Naive thymus-derived CD4-positive, alpha-beta T cell (primary cell): ENCODE results near the gene PGAM1. TPM values are rescaled to one million over a fixed set of nuclear protein-coding genes. Genes with fewer than 3 reads are reported as not detected.
A peak's percentile ranks its signal among the peaks of the same experiment; 100 is the strongest.

Experiments used
- ATAC-seq: fragments of 150-1000 bp; cut with Tn5 transposase; 2 replicates; pipeline ENCODE4 v1.10.0; 2021; ENCODE audit warnings: mild to moderate bottlenecking, moderate library complexity
- CTCF ChIA-PET: fragments of 350-600 bp; sonication (Branson Sonifier 250); formaldehyde crosslinking; loops from one replicate; lab custom pipeline; 2021; ENCODE audit warnings: antibody characterized with exemption; lab: Charles Lee
- POLR2A ChIA-PET: fragments of 350-600 bp; sonication (Branson Sonifier 250); formaldehyde crosslinking; loops from one replicate; lab custom pipeline; 2021; ENCODE audit warnings: antibody characterized with exemption, inconsistent platforms; lab: Charles Lee
- DNase-seq, 9 donors: peaks; one replicate each; pipeline versions ENCODE4 v3.0.0 to v3.0.0-alpha.2; 2020 to 2022; ENCODE audit warnings: mixed read lengths in 1 of 9
- H3K27ac ChIP-seq: one replicate; pipeline ENCODE4 v1.7.0; 2013; ENCODE audit warnings: mild to moderate bottlenecking, low read depth, low read length, moderate library complexity
- H3K27me3 ChIP-seq, 2 donors: one replicate each; pipeline ENCODE4 v1.7.0; 2013; ENCODE audit warnings: low read length in 2 of 2, mild to moderate bottlenecking in 2 of 2, moderate library complexity in 2 of 2; ENCODE audit not compliant: control insufficient read depth in 2 of 2, insufficient read depth in 2 of 2
- H3K36me3 ChIP-seq, 3 experiments: 1 replicate in 2 of 3; 2 replicates in 1 of 3; pipeline ENCODE4 v1.7.0; 2013; ENCODE audit warnings: low read length in 3 of 3, mild to moderate bottlenecking in 3 of 3, moderate library complexity in 1 of 3; ENCODE audit not compliant: insufficient read depth in 3 of 3, control insufficient read depth in 2 of 3
- H3K4me1 ChIP-seq, 2 donors: one replicate each; pipeline ENCODE4 v1.7.0; 2013; ENCODE audit warnings: low read length in 2 of 2, mild to moderate bottlenecking in 2 of 2, moderate library complexity in 1 of 2; ENCODE audit not compliant: control insufficient read depth in 2 of 2, insufficient read depth in 2 of 2
- H3K4me3 ChIP-seq: 2 replicates; pipeline ENCODE4 v1.7.0; 2013; ENCODE audit warnings: mild to moderate bottlenecking, low read length
- H3K9me3 ChIP-seq, 3 experiments: 1 replicate in 2 of 3; 2 replicates in 1 of 3; pipeline ENCODE4 v1.7.0; 2013; ENCODE audit warnings: low read length in 3 of 3; ENCODE audit not compliant: control insufficient read depth in 2 of 3
- H3K27ac Mint-ChIP-seq, 9 donors: one replicate each; pipeline ENCODE4 v1.8.0; 2020 to 2022; ENCODE audit warnings: mixed read lengths in 9 of 9, mild to moderate bottlenecking in 8 of 9, moderate library complexity in 5 of 9, inconsistent platforms in 2 of 9
- H3K27me3 Mint-ChIP-seq, 5 donors: one replicate each; pipeline ENCODE4 v1.8.0; 2021 to 2022; ENCODE audit warnings: mixed read lengths in 5 of 5, mild to moderate bottlenecking in 1 of 5
- H3K36me3 Mint-ChIP-seq, 5 donors: one replicate each; pipeline ENCODE4 v1.8.0; 2020 to 2022; ENCODE audit warnings: mixed read lengths in 5 of 5, mild to moderate bottlenecking in 3 of 5, inconsistent platforms in 1 of 5
- H3K4me1 Mint-ChIP-seq, 7 donors: one replicate each; pipeline ENCODE4 v1.8.0; 2020 to 2022; ENCODE audit warnings: mixed read lengths in 7 of 7, mild to moderate bottlenecking in 3 of 7, inconsistent platforms in 1 of 7
- H3K4me3 Mint-ChIP-seq, 10 donors: one replicate each; pipeline ENCODE4 v1.8.0; 2020 to 2022; ENCODE audit warnings: mild to moderate bottlenecking in 10 of 10, mixed read lengths in 10 of 10, moderate library complexity in 6 of 10, inconsistent platforms in 2 of 10
- H3K9me3 Mint-ChIP-seq, 11 donors: one replicate each; pipeline ENCODE4 v1.8.0; 2020 to 2022; ENCODE audit warnings: mixed read lengths in 11 of 11, mild to moderate bottlenecking in 4 of 11, inconsistent platforms in 1 of 11, moderate library complexity in 1 of 11
- intact Hi-C, 2 donors: fragments of 100-400 bp; cut with micrococcal nuclease; formaldehyde crosslinking; loops; one replicate each; pipeline ENCODE4 v1.15.1; 2023
- polyA plus RNA-seq, 2 donors: library from polyadenylated mRNA; unstranded; fragments of 300-500 nt; fragmentation: Illumina TruSeq; gene quantifications; one replicate each; pipeline ENCODE4 v1.2.3, GENCODE V29; 2021
- total RNA-seq, 6 experiments: library from RNA in 5 of 6; stranded (reverse) in 5 of 6; gene quantifications; 1 replicate in 5 of 6; 2 replicates in 1 of 6; pipeline ENCODE4 v1.2.3 and lab custom pipeline; 2021 to 2026

PGAM1 gene
- total and polyA plus RNA-seq, 7 experiments from 2014 or later = 58.5 to 536 (median 116) TPM

DNA sequence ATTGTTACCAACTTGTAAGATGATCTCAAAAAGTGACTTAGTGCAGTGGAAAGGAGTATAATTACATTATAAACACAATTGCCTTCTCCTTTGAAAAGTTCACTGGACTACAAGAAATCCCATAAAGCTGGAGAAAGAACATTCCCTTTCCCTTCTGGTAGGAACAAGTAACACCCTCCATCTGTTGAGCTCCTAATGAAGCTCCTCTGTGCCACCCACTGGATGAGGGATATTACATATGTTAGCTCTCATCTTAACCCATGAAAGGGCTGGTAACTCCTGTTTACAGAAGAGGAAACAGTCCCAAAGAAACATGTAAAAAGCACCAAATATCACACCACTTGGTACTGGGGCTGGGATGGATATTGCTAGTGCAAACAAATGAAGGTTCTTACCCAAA, 8.1 kb downstream of the PGAM1 start:
- Histone ChIP-seq H3K4me3 (no peak overlapping the region), H3K4me1 (peaks cover 0 to under 1% of the 10 kb centered on the region in 2 donors), H3K9me3 (no peaks in the 10 kb centered on the region), H3K27ac (no peak overlapping the region), H3K27me3 (no peaks in the 10 kb centered on the region), H3K36me3 (peaks cover 8 to 82% (median 26%) of the 10 kb centered on the region in 3 experiments)
- Mint-ChIP-seq H3K27ac (peak overlapping the region in 2 of 9 donors; percentile 39 to 71), H3K9me3 (no peaks in the 10 kb centered on the region), H3K27me3 (no peaks in the 10 kb centered on the region), H3K36me3 (peaks cover 0 to 26% (median 10%) of the 10 kb centered on the region in 5 donors), H3K4me1 (peaks cover 0 to 18% (median 0%) of the 10 kb centered on the region in 7 donors), H3K4me3 (no peak overlapping the region)
- no peak for DNase-seq
- POLR2A ChIA-PET = interaction anchor here (1.7 kb wide), 1 partner anchor 33 kb away, joined by 5 read pairs; the partner anchor contains the start of gene RRP12
- CTCF ChIA-PET = interaction anchor here (1.1 kb wide), 1 partner anchor 9 kb away, joined by 4 read pairs; no protein-coding TSS in a partner anchor
- ATAC-seq = no peak
- intact Hi-C loops = no loop called here

DNA sequence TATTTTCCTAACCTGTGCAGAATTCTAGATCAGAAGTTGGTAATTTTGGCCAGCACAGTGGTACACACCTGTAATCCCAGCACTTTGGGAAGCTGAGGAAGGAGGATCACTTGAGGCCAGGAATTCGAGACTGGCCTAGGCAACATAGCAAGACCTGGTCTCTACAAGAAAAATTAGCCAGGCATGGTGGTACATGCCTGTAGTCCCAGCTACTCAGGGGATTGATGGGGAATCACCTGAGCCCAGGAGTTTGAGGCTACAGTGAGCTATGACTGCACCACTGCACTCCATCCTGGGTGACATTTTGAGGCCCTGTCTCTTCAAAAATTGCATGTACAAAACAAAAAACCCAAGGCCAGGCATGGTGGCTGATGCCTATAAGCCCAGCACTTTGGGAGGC, 8.6 kb downstream of the PGAM1 start:
- H3K27ac Mint-ChIP-seq = peak overlapping the region in 4 of 9 donors; percentile 6 to 78 (median 55)
- H3K36me3 Mint-ChIP-seq = peaks cover 0 to 27% (median 13%) of the 10 kb centered on the region in 5 donors
- POLR2A ChIA-PET = interaction anchor here (1.7 kb wide), 1 partner anchor 33 kb away, joined by 5 read pairs; the partner anchor contains the start of gene RRP12
- CTCF ChIA-PET = no interaction called here
- no peak overlapping the region for H3K27ac ChIP-seq
- intact Hi-C loops = no loop called here
- H3K36me3 ChIP-seq = peaks cover 8 to 87% (median 26%) of the 10 kb centered on the region in 3 experiments
- H3K9me3 ChIP-seq = no peaks in the 10 kb centered on the region
- no peaks in the 10 kb centered on the region for H3K27me3 ChIP-seq
- H3K27me3 Mint-ChIP-seq = no peaks in the 10 kb centered on the region
- DNase-seq = no peak
- ATAC-seq = no peak
- no peaks in the 10 kb centered on the region for H3K9me3 Mint-ChIP-seq
- no peak overlapping the region for H3K4me3 ChIP-seq
- no peaks in the 10 kb centered on the region for H3K4me1 ChIP-seq
- peaks cover 0 to 13% (median 0%) of the 10 kb centered on the region in 7 donors for H3K4me1 Mint-ChIP-seq
- no peak overlapping the region for H3K4me3 Mint-ChIP-seq

DNA sequence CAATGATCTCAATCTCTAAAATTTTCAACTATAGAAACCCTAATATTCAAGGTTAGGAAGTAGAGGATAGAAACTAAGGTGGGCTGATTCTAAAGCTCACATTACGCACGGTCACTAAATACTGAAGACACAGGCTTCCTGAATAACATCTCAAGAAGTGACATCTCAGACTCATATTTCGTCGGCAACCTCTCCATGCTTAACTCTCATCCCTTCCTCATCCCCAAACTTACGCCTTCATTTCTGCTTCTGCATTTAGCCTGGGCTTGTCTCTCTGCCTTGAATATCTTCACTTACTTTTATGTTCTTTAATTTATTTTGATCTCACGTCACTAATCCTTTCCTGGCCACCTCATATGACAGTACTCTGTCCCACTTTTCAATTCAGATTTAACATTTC, 9.2 kb downstream of the PGAM1 start:
- Mint-ChIP-seq H3K9me3 (no peaks in the 10 kb centered on the region), H3K36me3 (peaks cover 0 to 27% (median 16%) of the 10 kb centered on the region in 5 donors), H3K4me3 (no peak overlapping the region), H3K4me1 (peaks cover 0 to 10% (median 0%) of the 10 kb centered on the region in 7 donors), H3K27me3 (no peaks in the 10 kb centered on the region), H3K27ac (no peak overlapping the region)
- peaks cover 8 to 87% (median 26%) of the 10 kb centered on the region in 3 experiments for H3K36me3 ChIP-seq
- no peaks in the 10 kb centered on the region for H3K4me1 ChIP-seq
- intact Hi-C loops = no loop called here
- no peak overlapping the region for H3K27ac ChIP-seq
- ATAC-seq = no peak
- ChIA-PET POLR2A (no interaction called here), CTCF (no interaction called here)
- no peaks in the 10 kb centered on the region for H3K9me3 ChIP-seq
- H3K27me3 ChIP-seq = no peaks in the 10 kb centered on the region
- DNase-seq = no peak
- no peak overlapping the region for H3K4me3 ChIP-seq

DNA sequence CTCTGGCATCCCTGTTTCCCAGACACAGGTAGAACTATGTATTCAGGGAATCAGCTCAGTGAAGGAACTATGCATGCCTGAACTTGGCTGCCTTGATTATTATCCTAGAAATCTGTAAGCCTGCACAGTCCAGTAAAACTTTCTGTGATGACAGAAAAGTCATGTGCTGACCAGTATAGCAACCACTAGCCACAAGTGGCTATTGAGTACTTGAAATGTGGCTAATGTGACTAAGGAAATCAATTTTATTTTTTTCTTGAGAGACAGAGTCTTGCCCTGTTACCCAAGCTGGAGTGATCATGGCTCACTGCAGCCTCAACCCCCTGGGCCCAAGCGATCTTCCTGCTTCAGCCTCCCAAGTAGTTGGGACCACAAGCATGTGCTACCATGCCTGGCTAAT, 16.3 kb downstream of the PGAM1 start:
- H3K36me3 Mint-ChIP-seq = peaks cover 0 to 11% (median 9%) of the 10 kb centered on the region in 5 donors
- POLR2A ChIA-PET = interaction anchor here (1.1 kb wide), 1 partner anchor 11 kb away, joined by 4 read pairs; no protein-coding TSS in a partner anchor

DNA sequence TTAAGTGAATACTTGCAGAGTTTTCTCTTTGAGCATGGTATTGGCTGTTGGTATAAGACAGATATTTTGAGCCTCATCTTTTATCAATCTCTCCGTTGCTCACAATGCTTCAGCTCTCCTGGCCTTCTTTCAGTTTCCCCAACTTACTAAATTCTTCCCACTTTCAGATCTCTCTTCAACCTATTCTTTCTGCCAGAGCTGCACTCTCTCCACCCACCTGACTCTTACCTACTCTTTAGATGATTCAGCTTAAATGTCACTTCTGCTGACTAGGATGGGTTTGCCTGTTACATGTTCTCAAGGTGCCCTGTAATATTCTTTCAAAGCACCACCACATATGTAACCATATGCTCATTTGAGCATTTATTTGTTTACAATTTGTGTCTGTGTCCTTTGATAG, 18.2 kb downstream of the PGAM1 start:
- Histone ChIP-seq H3K27me3 (no peaks in the 10 kb centered on the region), H3K27ac (no peak overlapping the region), H3K36me3 (peaks cover 0 to 38% (median 4%) of the 10 kb centered on the region in 3 experiments), H3K4me1 (peaks cover 19 to 29% of the 10 kb centered on the region in 2 donors), H3K4me3 (no peak overlapping the region), H3K9me3 (no peaks in the 10 kb centered on the region)
- intact Hi-C loops = no loop called here
- DNase-seq = no peak
- Mint-ChIP-seq H3K27me3 (no peaks in the 10 kb centered on the region), H3K27ac (peak overlapping the region in 5 of 9 donors; percentile 16 to 94 (median 36)), H3K36me3 (peaks cover 0 to 13% (median 4%) of the 10 kb centered on the region in 5 donors), H3K4me1 (peaks cover 32 to 58% (median 37%) of the 10 kb centered on the region in 7 donors), H3K4me3 (peak overlapping the region in 9 of 10 donors; percentile 0 to 99 (median 89)), H3K9me3 (no peaks in the 10 kb centered on the region)
- ChIA-PET CTCF (interaction anchor here (1.3 kb wide), 2 partner anchors 20 to 24 kb away, joined by 5 read pairs; no protein-coding TSS in a partner anchor), POLR2A (interaction anchor here (1.5 to 2.1 kb wide), 2 partner anchors 14 to 43 kb away, joined by 3 to 8 read pairs; partner anchors contain the start of gene RRP12)
- ATAC-seq = no peak

More for the DNA sequence above, 16.3 kb downstream of the PGAM1 start:
- peaks cover 0 to 56% (median 6%) of the 10 kb centered on the region in 3 experiments for H3K36me3 ChIP-seq
- peaks cover 18 to 38% (median 26%) of the 10 kb centered on the region in 7 donors for H3K4me1 Mint-ChIP-seq
- H3K9me3 Mint-ChIP-seq = no peaks in the 10 kb centered on the region
- no peaks in the 10 kb centered on the region for H3K27me3 ChIP-seq
- intact Hi-C loops = no loop called here
- H3K9me3 ChIP-seq = no peaks in the 10 kb centered on the region
- H3K27ac ChIP-seq = no peak overlapping the region
- CTCF ChIA-PET = interaction anchor here (0.5 to 0.7 kb wide), 2 partner anchors 112 to 163 kb away, joined by 3 read pairs; no protein-coding TSS in a partner anchor
- DNase-seq (no peak), ATAC-seq (no peak)
- H3K27me3 Mint-ChIP-seq = no peaks in the 10 kb centered on the region
- no peak overlapping the region for H3K4me3 Mint-ChIP-seq
- peaks cover 17 to 22% of the 10 kb centered on the region in 2 donors for H3K4me1 ChIP-seq
- H3K27ac Mint-ChIP-seq = no peak overlapping the region
- H3K4me3 ChIP-seq = no peak overlapping the region

DNA sequence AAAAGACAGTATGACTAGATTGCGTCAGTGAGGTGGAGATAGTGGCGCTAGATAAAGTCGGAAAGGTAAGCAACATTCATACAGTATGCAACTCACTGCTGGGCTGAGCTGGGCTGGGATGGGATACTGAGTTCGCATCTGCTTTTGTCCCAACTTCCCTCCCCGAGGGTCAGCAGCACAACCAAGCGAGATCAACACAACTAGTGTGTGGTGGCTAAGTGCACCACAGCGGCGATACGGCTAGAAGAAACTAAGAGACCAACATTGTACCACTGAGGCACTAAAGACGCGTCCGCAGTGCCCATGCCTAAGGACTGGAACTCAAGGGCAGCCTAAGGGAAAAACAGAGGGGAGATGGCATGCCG, 19.3 kb downstream of the PGAM1 start:
- Histone ChIP-seq H3K4me1 (peaks cover 19 to 29% of the 10 kb centered on the region in 2 donors), H3K27ac (peak overlapping the region; percentile 80), H3K9me3 (no peaks in the 10 kb centered on the region), H3K27me3 (no peaks in the 10 kb centered on the region), H3K36me3 (peaks cover 0 to 29% (median 4%) of the 10 kb centered on the region in 3 experiments), H3K4me3 (peak overlapping the region; percentile 98)
- Mint-ChIP-seq H3K36me3 (peaks cover 0 to 10% (median 0%) of the 10 kb centered on the region in 5 donors), H3K4me1 (peaks cover 32 to 62% (median 39%) of the 10 kb centered on the region in 7 donors), H3K4me3 (peak overlapping the region; percentile 89 to 99 (median 98)), H3K9me3 (no peaks in the 10 kb centered on the region), H3K27ac (peak overlapping the region; percentile 86 to 97 (median 93)), H3K27me3 (no peaks in the 10 kb centered on the region)
- intact Hi-C loops = loop anchor here (1.0 to 5.0 kb wide), 8 partner anchors 9 to 195 kb away; partner anchors contain the start of genes ARHGAP19 (in 1 of the 2), FRAT1 (in 1 of the 2), FRAT2 (in 1 of the 2) and PI4K2A (in 1 of the 2)
- ATAC-seq = peak; percentile 0
- DNase-seq = no peak
- ChIA-PET POLR2A (interaction anchor here (0.5 to 2.1 kb wide), 4 partner anchors 9 to 55 kb away, joined by 3 to 8 read pairs (median 3); partner anchors contain the start of gene RRP12), CTCF (interaction anchor here (0.8 to 1.3 kb wide), 6 partner anchors 17 to 288 kb away, joined by 3 to 5 read pairs (median 4); no protein-coding TSS in a partner anchor)
